Activated CD4-positive, alpha-beta memory T cell treated with anti-CD3 and anti-CD28 coated beads, Interleukin-2, amount 10 ng/mL, durations not matched to agents 7 days and 5 days (primary cell): ENCODE measurements around the gene TBL1X. TPM values are rescaled to one million over a fixed set of nuclear protein-coding genes. Genes with fewer than 3 reads are reported as not detected.
A peak's percentile ranks its signal among the peaks of the same experiment; 100 is the strongest.
"Not testable (repeated sequence)": the region's sequence is repeated elsewhere in the genome, so short reads cannot be mapped to it uniquely, and the experiment has no call there.

Source experiments
- CTCF ChIA-PET: fragments of 350-600 bp; sonication (Branson Sonifier 250); formaldehyde crosslinking; loops from one replicate; lab custom pipeline; 2021; ENCODE audit warnings: antibody characterized with exemption, inconsistent platforms; lab: Charles Lee
- POLR2A ChIA-PET: fragments of 350-600 bp; sonication (Branson Sonifier 250); formaldehyde crosslinking; loops from one replicate; lab custom pipeline; 2021; ENCODE audit warnings: antibody characterized with exemption; lab: Charles Lee
- DNase-seq: peaks from one replicate; pipeline ENCODE4 v3.0.0-alpha.2; 2020
- H3K27ac Mint-ChIP-seq: one replicate; pipeline ENCODE4 v1.8.0; 2021; ENCODE audit warnings: mild to moderate bottlenecking, mixed read lengths
- H3K27me3 Mint-ChIP-seq: one replicate; pipeline ENCODE4 v1.8.0; 2021; ENCODE audit warnings: mixed read lengths
- H3K36me3 Mint-ChIP-seq: one replicate; pipeline ENCODE4 v1.8.0; 2021; ENCODE audit warnings: low read depth, mixed read lengths
- H3K4me1 Mint-ChIP-seq: one replicate; pipeline ENCODE4 v1.8.0; 2021; ENCODE audit warnings: mixed read lengths
- H3K4me3 Mint-ChIP-seq: one replicate; pipeline ENCODE4 v1.8.0; 2021; ENCODE audit warnings: mild to moderate bottlenecking, mixed read lengths
- H3K9me3 Mint-ChIP-seq: one replicate; pipeline ENCODE4 v1.8.0; 2021; ENCODE audit warnings: mixed read lengths
- total RNA-seq, 2 experiments: library from RNA; stranded (reverse); gene quantifications; one replicate each; pipeline ENCODE4 v1.2.3, GENCODE V29; 2021

Gene TBL1X
- total RNA-seq, 2 experiments from 2014 or later = 39.5 to 44.0 TPM

- Mint-ChIP-seq H3K4me1 (peaks cover 48% of the 10 kb centered on the region), H3K9me3 (no peaks in the 10 kb centered on the region), H3K4me3 (peak overlapping the region; percentile 74), H3K27ac (peak overlapping the region; percentile 21), H3K36me3 (peaks cover 25% of the 10 kb centered on the region), H3K27me3 (no peaks in the 10 kb centered on the region)
- ChIA-PET POLR2A (no interaction called here), CTCF (no interaction called here)
- no peak for DNase-seq
Measured at GRCh38 chrX:9466736-9467135, 1.9 kb downstream of the TBL1X start.

GRCh38 chrX:9467146-9467545 lies 2.3 kb downstream of the TBL1X start:
- POLR2A ChIA-PET = no interaction called here
- Mint-ChIP-seq H3K9me3 (no peaks in the 10 kb centered on the region), H3K36me3 (peaks cover 25% of the 10 kb centered on the region), H3K4me3 (peak overlapping the region; percentile 74), H3K4me1 (peaks cover 45% of the 10 kb centered on the region), H3K27me3 (no peaks in the 10 kb centered on the region), H3K27ac (no peak overlapping the region)
- CTCF ChIA-PET = no interaction called here
- no peak for DNase-seq

GRCh38 chrX:9467751-9468150 lies 2.9 kb downstream of the TBL1X start:
- no peaks in the 10 kb centered on the region for H3K27me3 Mint-ChIP-seq
- POLR2A ChIA-PET = interaction anchor here (1.0 kb wide), 1 partner anchor 89 kb away, joined by 3 read pairs; no protein-coding TSS in a partner anchor
- H3K4me3 Mint-ChIP-seq = no peak overlapping the region
- no peak overlapping the region for H3K27ac Mint-ChIP-seq
- H3K9me3 Mint-ChIP-seq = no peaks in the 10 kb centered on the region
- CTCF ChIA-PET = no interaction called here
- H3K36me3 Mint-ChIP-seq = peaks cover 25% of the 10 kb centered on the region
- no peak for DNase-seq
- peaks cover 39% of the 10 kb centered on the region for H3K4me1 Mint-ChIP-seq

GRCh38 chrX:9471571-9471985 lies 6.7 kb downstream of the TBL1X start:
- Mint-ChIP-seq H3K36me3 (peaks cover 48% of the 10 kb centered on the region), H3K4me1 (peaks cover 33% of the 10 kb centered on the region), H3K9me3 (no peaks in the 10 kb centered on the region), H3K27me3 (no peaks in the 10 kb centered on the region), H3K4me3 (no peak overlapping the region), H3K27ac (no peak overlapping the region)
- ChIA-PET CTCF (no interaction called here), POLR2A (no interaction called here)
- no peak for DNase-seq

- ChIA-PET CTCF (no interaction called here), POLR2A (no interaction called here)
- no peak overlapping the region for H3K27ac Mint-ChIP-seq
- H3K9me3 Mint-ChIP-seq = no peaks in the 10 kb centered on the region
- H3K36me3 Mint-ChIP-seq = peaks cover 49% of the 10 kb centered on the region
- no peak for DNase-seq
- no peak overlapping the region for H3K4me3 Mint-ChIP-seq
- peaks cover 21% of the 10 kb centered on the region for H3K4me1 Mint-ChIP-seq
- H3K27me3 Mint-ChIP-seq = no peaks in the 10 kb centered on the region
Measured at GRCh38 chrX:9473708-9474107, 8.8 kb downstream of the TBL1X start.

GRCh38 chrX:9475417-9475816 lies 10.6 kb downstream of the TBL1X start:
- H3K27me3 Mint-ChIP-seq, POLR2A ChIA-PET, H3K9me3 Mint-ChIP-seq, DNase-seq, H3K4me3 Mint-ChIP-seq, H3K27ac Mint-ChIP-seq: not testable (repeated sequence)
- CTCF ChIA-PET = interaction anchor here (1.0 kb wide), 1 partner anchor 10 kb away, joined by 3 read pairs; no protein-coding TSS in a partner anchor
- Mint-ChIP-seq H3K4me1 (peaks cover 13% of the 10 kb centered on the region), H3K36me3 (peaks cover 54% of the 10 kb centered on the region)

- Mint-ChIP-seq H3K4me1 (peaks cover 11% of the 10 kb centered on the region), H3K9me3 (peaks cover under 1% of the 10 kb centered on the region), H3K27me3 (no peaks in the 10 kb centered on the region), H3K27ac (no peak overlapping the region), H3K4me3 (no peak overlapping the region), H3K36me3 (peaks cover 51% of the 10 kb centered on the region)
- ChIA-PET CTCF (interaction anchor here (1.0 kb wide), 1 partner anchor 10 kb away, joined by 3 read pairs; no protein-coding TSS in a partner anchor), POLR2A (no interaction called here)
- no peak for DNase-seq
Measured at GRCh38 chrX:9475984-9476383, 11.1 kb downstream of the TBL1X start.

- Mint-ChIP-seq H3K36me3 (peaks cover 49% of the 10 kb centered on the region), H3K4me1 (peaks cover 10% of the 10 kb centered on the region), H3K27me3 (no peaks in the 10 kb centered on the region), H3K9me3 (peaks cover 2% of the 10 kb centered on the region), H3K4me3 (no peak overlapping the region), H3K27ac (no peak overlapping the region)
- ChIA-PET CTCF (no interaction called here), POLR2A (no interaction called here)
- DNase-seq = no peak
Measured at GRCh38 chrX:9476810-9477575, 12.1 kb downstream of the TBL1X start.

GRCh38 chrX:9482408-9482807 lies 17.6 kb downstream of the TBL1X start:
- ChIA-PET CTCF (interaction anchor here (1.5 kb wide), 1 partner anchor 8 kb away, joined by 3 read pairs; no protein-coding TSS in a partner anchor), POLR2A (no interaction called here)
- Mint-ChIP-seq H3K9me3 (peaks cover 2% of the 10 kb centered on the region), H3K27me3 (no peaks in the 10 kb centered on the region), H3K4me3 (no peak overlapping the region), H3K4me1 (no peaks in the 10 kb centered on the region), H3K27ac (no peak overlapping the region), H3K36me3 (peaks cover 38% of the 10 kb centered on the region)
- no peak for DNase-seq

- no peak overlapping the region for H3K27ac Mint-ChIP-seq
- H3K4me3 Mint-ChIP-seq = no peak overlapping the region
- no peak for DNase-seq
- POLR2A ChIA-PET = no interaction called here
- H3K27me3 Mint-ChIP-seq = no peaks in the 10 kb centered on the region
- no peaks in the 10 kb centered on the region for H3K4me1 Mint-ChIP-seq
- CTCF ChIA-PET = interaction anchor here (1.5 kb wide), 1 partner anchor 8 kb away, joined by 3 read pairs; no protein-coding TSS in a partner anchor
- H3K9me3 Mint-ChIP-seq = peaks cover 2% of the 10 kb centered on the region
- H3K36me3 Mint-ChIP-seq = peaks cover 37% of the 10 kb centered on the region
Measured at GRCh38 chrX:9482837-9483236, 18.0 kb downstream of the TBL1X start.

- no peaks in the 10 kb centered on the region for H3K27me3 Mint-ChIP-seq
- CTCF ChIA-PET = interaction anchor here (1.5 kb wide), 1 partner anchor 7 kb away, joined by 3 read pairs; no protein-coding TSS in a partner anchor
Measured at GRCh38 chrX:9483376-9483775, 18.5 kb downstream of the TBL1X start.

GRCh38 chrX:9486786-9487387 lies 22.0 kb downstream of the TBL1X start:
- CTCF ChIA-PET = no interaction called here
- no peaks in the 10 kb centered on the region for H3K27me3 Mint-ChIP-seq
- peaks cover 22% of the 10 kb centered on the region for H3K36me3 Mint-ChIP-seq
- DNase-seq = no peak
- no peak overlapping the region for H3K4me3 Mint-ChIP-seq
- POLR2A ChIA-PET = no interaction called here
- H3K9me3 Mint-ChIP-seq = no peaks in the 10 kb centered on the region
- no peaks in the 10 kb centered on the region for H3K4me1 Mint-ChIP-seq
- no peak overlapping the region for H3K27ac Mint-ChIP-seq

More at GRCh38 chrX:9483376-9483775, 18.5 kb downstream of the TBL1X start:
- Mint-ChIP-seq H3K4me3 (no peak overlapping the region), H3K9me3 (peaks cover 2% of the 10 kb centered on the region), H3K36me3 (peaks cover 36% of the 10 kb centered on the region), H3K27ac (no peak overlapping the region), H3K4me1 (no peaks in the 10 kb centered on the region)
- DNase-seq = no peak
- POLR2A ChIA-PET = no interaction called here

GRCh38 chrX:9488586-9488985 lies 23.7 kb downstream of the TBL1X start:
- Mint-ChIP-seq H3K4me1 (peaks cover 2% of the 10 kb centered on the region), H3K27ac (no peak overlapping the region), H3K4me3 (no peak overlapping the region), H3K9me3 (no peaks in the 10 kb centered on the region), H3K36me3 (peaks cover 14% of the 10 kb centered on the region), H3K27me3 (no peaks in the 10 kb centered on the region)
- ChIA-PET CTCF (interaction anchor here (1.3 kb wide), 1 partner anchor 16 kb away, joined by 4 read pairs; no protein-coding TSS in a partner anchor), POLR2A (no interaction called here)
- no peak for DNase-seq
